ENCODE data around the gene NAB1.
"Not testable (repeated sequence)": the region's sequence is repeated elsewhere in the genome, so short reads cannot be mapped to it uniquely, and the experiment has no call there.

Gene NAB1

DNA sequence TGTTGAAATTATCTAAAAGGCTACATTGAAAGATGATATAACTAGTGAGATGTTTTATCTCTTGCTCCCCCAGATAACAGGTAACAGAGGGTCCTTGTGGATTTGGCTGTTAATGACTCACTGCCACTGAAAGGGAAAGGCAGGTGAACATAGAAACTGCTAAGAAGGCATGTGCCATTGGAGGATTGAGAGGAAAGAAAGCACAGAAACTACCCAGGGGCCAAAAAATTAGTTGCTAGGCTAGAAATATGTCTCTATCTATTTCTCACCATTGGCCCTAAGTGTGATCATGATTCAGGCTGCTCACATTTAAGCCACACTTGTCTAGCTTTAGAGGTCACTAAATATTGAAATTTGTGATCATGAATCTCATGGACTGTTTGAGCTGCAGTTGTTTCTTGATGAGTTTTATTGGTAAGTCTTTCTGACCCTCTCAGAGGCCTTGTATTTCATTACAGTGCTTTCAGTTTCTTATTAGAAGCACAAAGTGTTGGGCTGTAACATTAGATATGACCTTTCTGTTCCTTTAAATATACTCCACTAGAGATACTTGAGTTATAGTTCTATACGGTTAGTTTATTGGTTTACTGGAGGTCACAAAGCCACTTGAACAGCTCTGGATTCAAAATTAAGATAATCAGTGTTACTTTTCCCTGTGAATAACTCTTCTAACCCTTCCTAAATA, 26.2 kb downstream of the NAB1 start:
- DNase-seq (ENCODE audit: low read depth): no peak

DNA sequence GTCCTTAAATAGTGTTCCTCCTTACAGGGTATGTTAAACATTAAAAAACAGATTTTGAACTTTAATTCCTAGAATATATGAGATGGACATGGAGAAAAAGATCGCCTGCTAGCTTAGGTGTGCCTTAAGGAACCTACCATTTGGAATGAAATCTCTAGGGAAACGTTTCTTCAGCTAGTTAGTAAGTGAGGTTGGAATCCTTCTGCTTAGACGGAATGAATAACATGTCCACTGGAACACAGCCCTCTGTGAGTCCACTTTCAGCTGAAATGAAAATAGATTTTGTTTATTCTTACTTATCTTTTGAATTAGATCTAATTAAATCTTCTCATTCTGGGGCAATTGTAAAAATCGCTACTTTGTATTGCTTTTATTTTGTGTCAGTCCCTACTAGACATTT, 28.4 kb downstream of the NAB1 start:
- no peak for DNase-seq (ENCODE audit: low read depth)

- DNase-seq (ENCODE audit: low read depth): no peak
These were observed 29.7 kb downstream of the NAB1 start for GRCh38 chr2:190678444-190679162.

- DNase-seq (ENCODE audit: low read depth): no peak
These were observed 30.5 kb downstream of the NAB1 start for GRCh38 chr2:190679391-190679790.

- DNase-seq (ENCODE audit: low read depth): no peak
These were observed 31.1 kb downstream of the NAB1 start for GRCh38 chr2:190679813-190680591.

GRCh38 chr2:190682168-190682567, 33.3 kb downstream of the NAB1 start:
- DNase-seq (ENCODE audit: low read depth): no peak

DNA sequence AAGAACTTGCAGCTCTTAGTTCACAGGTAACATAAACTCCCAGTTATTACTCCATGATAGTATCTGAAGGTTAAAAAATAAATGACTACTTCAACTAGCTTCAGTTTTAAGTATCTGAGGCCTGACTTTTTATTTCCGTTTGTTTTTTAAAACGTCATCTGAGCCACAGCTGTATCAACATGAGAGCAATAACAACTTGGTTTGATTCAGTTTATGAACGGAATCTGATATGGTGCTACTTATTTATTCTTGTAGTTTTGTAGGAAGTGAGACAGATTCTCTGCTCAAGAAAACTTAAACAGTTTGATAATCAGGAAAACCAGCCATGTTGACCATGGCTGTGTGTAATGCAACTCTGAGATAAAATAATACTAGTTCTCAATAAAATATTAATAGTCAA, 34.9 kb downstream of the NAB1 start:
- DNase-seq (ENCODE audit: low read depth): no peak

GRCh38 chr2:190684931-190685330, 36.0 kb downstream of the NAB1 start:
- no peak for DNase-seq (ENCODE audit: low read depth)

DNA sequence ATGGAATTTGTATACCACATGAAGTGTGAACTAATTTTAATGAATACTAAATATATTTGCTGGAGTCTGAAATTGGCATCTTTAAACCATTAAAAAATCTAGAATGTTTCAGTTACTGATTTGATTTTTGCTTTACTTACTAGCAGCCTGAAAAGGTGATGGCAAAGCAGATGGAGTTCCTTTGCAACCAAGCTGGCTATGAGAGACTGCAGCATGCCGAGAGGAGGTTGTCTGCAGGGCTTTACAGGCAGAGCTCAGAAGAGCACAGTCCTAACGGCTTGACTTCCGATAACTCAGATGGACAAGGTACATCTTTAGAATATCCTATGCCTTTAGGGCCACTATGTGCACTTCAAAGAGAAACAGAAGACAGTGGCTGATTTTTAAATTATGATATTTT, 36.5 kb downstream of the NAB1 start:
- no peak for DNase-seq (ENCODE audit: low read depth)

DNA sequence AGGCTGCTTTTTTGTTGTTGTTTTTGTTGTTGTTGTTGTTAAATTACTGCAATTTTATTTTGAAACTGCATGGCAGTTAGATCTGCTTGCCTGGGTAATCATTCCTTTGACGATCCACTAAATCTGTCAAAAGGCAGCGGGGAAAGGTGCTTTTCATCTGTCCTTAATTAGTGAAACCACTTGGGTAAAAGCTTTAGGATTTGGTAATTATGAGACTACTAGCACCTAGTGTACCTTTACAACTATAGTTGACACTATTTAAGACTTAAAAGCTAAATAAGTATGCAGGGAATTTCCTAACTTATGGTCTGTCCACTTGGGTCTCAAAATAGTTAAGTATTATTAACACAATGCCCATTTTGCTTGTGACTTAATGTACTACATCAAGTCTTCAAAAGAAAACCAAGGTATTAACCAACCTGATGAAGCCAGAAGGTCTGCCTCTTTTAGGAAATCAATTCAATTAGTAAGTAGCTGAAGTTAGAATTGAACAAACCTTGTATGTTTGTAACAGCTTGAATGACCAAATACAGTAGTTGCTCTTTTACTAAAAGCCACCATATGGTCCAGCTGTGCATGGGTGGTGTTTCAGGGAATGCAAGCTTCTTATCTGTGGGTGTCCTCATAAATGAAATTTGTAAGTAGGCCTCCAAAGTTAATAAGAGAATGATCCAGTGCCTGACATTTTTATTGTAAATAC, 44.8 kb downstream of the NAB1 start:
- DNase-seq (ENCODE audit: low read depth): no peak

DNA sequence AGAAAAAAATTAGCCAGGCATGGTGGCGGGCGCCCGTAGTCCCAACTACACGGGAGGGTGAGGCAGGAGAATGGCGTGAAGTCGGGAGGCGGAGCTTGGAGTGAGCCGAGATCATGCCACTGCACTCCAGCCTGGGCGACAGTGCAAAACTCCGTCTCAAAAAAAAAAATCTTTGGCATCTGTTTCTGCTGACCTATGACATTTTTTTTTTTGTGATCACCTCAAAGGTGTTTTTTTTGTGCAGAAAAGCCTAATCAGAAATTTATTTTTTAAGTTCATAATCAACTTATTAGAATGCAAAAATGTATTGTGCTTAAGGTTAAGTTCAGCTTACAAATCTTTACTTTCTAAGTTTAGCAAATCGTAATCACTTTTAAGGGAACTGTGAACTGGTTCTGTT, 45.6 kb downstream of the NAB1 start:
- DNase-seq (ENCODE audit: low read depth): no peak

GRCh38 chr2:190695739-190696138, 46.9 kb downstream of the NAB1 start:
- DNase-seq (ENCODE audit: low read depth): no peak

DNA sequence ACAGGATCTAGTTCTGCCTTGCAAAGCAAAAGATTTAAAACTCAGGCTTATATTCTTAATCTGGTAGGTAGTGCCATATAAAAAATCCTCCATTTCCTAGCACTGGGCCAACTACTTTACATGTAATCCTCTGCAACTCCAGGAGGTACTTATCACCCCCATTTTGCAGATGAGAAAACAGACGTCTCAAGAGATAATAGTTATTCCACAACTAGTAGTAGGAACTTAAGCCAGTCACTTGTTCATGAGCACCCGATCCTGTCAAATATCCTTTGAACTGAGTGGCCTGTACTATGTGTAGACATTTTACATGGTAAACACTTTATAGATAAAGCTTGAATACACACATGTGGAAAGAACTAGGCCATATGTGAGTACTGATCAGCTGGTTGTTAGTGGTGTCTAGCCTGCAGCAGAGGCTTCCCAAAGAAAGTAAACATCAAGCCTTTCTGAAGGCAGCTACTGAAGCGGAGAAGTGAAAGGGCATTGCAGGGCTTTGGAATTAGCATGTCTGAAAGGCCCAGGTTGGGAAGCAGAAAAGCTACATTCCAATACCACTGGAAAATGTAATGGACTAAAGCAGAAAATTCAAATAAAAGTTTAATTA, 48.0 kb downstream of the NAB1 start:
- DNase-seq (ENCODE audit: low read depth): no peak

- no peak for DNase-seq (ENCODE audit: low read depth)
These were observed 48.5 kb downstream of the NAB1 start for GRCh38 chr2:190697421-190697820.

DNA sequence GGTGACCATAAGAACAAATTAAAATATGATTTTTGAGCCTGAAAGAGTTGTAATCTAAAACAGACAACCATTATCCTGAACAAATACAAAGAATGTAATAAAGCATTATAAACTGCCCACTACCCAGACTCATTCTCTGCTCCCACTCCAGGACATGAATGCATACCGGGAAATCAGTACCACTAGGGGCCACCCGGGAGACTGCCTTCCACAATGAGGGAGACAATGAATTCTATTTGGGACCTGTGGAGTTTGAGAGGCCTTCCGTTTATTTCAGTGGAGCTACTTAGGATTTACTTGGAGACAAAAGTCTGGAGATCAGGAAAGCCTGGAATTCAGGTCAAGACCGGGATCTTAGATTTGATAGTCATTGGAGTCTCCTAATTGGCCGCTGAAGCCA, 50.0 kb downstream of the NAB1 start:
- DNase-seq (ENCODE audit: low read depth): no peak

DNA sequence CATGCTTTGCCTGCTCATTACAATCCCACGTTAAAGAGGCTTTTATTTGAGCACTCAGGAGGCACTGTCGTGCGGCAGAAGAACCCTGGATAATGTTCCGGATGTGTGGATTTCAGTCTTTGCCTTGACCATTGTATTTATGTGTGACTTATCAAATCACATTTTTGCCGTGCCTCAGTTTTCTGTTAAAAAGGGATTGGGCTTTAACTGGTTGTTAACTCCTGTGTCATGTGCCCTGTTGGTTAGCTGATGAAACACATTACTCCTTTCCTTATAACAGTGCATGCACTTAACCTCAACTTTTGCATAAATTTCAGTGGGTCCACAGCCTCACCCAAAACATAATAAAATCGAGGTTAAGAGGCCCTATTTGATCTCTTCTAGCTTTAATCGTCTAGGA, 52.7 kb downstream of the NAB1 start:
- no peak for DNase-seq (ENCODE audit: low read depth)

DNA sequence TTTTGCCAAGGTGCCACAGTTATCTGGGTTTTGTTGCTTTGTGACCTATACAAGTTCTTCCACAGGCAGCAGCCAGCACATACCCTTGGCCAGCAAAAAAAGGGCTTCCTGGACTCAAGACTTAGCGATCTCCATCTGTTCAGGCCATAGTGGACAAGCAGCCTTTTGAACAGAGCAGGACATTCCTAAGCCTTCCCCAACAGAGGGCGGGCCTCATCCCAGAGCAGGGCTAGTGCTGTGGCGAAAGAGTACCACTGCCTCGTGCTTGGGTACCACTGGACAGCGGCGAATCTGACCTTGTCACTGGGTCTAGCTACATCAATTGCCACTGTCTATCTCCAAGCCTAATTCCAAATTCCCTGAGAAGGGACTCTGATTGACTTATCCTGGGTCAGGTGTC, 56.4 kb downstream of the NAB1 start:
- DNase-seq (ENCODE audit: low read depth): no peak

- no peak for DNase-seq (ENCODE audit: low read depth)
These were observed 58.8 kb downstream of the NAB1 start for GRCh38 chr2:190707726-190708125.

GRCh38 chr2:190708650-190709049, 59.8 kb downstream of the NAB1 start:
- DNase-seq (ENCODE audit: low read depth): not testable (repeated sequence)

DNA sequence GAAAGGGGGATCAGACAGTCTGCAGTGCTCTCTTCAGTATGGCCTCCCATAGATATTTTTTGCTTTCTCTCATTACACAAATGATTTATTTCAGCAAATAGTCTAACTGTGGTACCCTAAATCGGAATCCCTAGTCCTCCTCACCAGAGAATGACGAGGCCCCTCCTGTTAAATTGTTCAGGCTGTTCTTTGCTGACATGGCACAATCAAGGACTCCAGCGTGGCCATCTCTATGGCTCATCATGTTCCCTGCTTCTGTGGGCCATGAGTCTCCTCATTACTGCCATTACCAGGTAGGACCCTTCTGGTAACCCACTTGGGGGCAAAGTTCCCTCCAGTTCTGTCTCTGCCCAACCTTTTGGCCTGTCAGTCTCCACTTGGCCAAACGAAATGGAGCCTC, 62.2 kb downstream of the NAB1 start:
- DNase-seq (ENCODE audit: low read depth): no peak

DNA sequence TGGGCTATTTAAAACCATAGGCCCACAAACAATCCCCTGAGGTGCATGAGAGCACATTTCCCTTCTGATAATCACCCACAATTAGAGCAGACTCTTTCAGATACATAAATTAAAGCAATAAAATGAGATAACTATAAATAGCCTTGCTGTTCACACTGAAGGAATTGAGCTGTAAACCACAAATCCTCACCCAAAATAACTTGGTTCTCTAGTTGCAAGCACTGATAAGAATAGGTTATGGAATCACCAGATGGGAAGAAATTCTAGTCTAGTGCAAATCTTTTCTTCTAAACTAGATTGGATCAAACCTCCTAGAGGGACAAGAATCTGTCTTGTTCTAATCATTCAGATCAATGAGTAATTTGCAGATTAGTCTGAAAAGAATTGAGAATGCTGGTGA, 64.6 kb downstream of the NAB1 start:
- no peak for DNase-seq (ENCODE audit: low read depth)

GRCh38 chr2:190714958-190715357, 66.1 kb downstream of the NAB1 start:
- no peak for DNase-seq (ENCODE audit: low read depth)

Measured in stimulated activated CD8-positive, alpha-beta memory T cell treated with anti-CD3 and anti-CD28 coated beads, Interleukin-15, amount 100 ng/mL, for 24 hours (primary cell).